GM12872 (cell line): Measurements from ENCODE around the gene LEUTX.

ENCODE experiments used
- CTCF ChIP-seq: IDR thresholded peaks from 3 replicates; pipeline ENCODE4 v1.5.1; 2011; ENCODE audit warnings: low read depth, mild to moderate bottlenecking, low read length, moderate library complexity; ENCODE audit not compliant: insufficient read depth

LEUTX gene

GRCh38 chr19:39754544-39754943, 24.1 kb upstream of the LEUTX start:
- TF ChIP-seq CTCF, result no peak

DNA sequence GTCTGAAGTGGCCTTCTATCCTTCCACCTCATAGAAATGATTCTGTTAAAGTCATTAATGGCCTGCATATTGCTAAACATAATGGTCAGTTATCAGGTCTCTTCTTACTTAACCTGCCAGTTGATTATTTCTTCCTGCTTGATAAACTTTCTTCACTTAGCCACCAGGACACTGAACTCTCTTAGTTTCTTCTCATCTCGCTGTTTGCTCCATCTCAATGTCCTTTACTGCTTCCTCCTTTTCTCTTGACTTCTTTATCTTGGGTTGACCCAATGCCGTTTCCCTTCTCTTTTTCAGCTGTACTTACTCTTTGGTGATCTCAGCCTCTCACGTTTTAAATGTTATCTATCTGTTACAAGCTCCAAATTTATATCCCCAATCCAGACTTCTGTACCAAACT, 23.7 kb upstream of the LEUTX start:
- TF ChIP-seq CTCF, result no peak

DNA sequence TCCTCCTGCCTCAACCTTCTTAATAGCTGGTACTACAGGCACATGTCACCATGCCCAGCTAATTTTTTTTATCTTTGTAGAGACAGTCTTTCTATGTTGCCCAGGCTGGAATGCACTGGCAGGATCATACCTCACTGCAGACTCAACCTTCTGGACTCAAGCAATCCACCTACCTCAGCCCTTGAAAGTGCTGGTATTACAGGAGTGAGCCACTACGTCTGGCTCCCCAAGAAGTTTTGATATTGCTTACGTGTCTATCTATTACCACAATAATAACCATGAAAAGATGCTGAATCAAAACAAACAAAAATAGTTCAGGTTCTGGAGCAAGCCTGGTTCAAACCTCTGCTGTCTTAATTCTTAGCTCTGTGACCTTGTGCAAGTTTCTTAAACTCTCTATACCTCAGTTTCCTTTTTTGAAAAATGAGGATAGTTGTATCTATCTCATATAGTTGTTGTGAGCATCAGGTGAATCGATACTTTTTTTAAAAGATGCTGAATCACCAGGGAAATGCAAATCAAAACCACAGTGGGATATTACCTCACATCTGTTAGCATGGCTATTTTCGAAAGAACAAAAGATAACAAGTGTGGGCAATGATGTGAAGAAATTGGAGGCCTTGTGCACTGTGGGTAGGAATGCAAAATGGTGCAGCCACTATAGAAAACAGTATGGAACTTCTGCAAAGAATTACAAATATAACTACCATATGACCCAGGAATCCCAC, 19.0 kb upstream of the LEUTX start:
- TF ChIP-seq CTCF, result no peak

DNA sequence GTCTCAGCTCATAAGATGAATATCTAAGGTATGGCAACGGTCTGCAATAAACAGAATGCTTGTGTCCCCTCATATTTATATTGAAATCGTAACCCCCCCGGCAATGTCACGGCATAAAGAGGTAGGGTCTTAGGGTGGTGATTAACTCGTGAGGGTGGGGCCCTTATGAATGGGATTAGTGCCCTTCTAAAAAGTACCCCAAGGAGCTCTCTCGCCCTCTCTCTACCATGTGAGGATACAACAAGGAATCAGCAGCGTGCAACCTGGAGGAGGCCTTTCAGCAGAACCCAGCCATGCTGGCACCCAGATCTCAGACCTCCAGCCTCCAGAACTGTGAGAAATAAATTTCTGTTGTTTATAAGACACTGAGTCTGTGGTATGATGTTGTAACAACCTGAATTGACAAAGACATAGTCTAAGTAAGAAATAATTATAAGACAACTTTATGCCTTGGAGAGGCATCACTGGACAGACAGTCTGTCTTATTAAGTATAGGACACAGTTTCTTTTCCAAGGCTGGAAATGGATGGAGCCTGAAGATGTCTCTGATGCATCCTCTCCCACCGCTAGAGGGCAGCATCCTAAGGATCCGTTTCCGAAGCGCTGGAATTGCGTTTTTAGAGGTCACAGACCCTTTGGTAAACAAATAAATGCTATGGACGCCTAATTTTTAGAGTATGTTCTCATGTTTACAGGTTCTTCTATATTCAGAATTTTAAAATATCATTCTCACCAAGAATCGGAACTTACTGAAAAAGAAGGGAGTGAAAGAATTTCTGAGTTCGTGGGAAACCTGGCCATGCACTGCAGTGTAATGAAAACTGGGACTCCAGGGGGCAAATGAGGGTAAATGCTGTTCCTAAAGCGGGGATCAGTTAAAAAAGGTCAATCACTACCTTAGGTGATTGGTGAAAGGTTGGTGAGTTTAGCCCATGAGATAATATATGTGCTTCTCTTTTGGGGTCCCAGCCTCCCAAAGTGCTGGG, 13.3 kb upstream of the LEUTX start:
- TF ChIP-seq CTCF, result peak; percentile 75

DNA sequence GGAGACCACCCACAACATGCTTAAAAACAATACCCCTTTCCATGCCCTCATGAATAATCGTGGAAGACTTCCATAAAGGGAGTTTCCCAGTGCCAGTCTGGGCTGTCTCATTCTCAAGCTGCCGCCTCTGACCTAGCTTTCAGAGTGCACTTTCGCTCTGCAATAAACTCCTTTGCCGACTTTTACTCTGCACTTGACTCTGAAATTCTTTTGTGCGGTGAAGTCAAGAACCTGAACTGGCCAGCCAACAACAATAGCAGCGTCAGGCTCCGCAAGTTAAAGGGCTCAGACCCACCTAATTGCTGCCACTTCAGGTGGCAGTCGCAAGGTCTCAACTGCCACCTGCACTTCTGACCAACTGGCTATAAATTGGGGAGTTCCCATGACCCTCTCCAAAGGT, 10.3 kb upstream of the LEUTX start:
- no peak for TF ChIP-seq CTCF

DNA sequence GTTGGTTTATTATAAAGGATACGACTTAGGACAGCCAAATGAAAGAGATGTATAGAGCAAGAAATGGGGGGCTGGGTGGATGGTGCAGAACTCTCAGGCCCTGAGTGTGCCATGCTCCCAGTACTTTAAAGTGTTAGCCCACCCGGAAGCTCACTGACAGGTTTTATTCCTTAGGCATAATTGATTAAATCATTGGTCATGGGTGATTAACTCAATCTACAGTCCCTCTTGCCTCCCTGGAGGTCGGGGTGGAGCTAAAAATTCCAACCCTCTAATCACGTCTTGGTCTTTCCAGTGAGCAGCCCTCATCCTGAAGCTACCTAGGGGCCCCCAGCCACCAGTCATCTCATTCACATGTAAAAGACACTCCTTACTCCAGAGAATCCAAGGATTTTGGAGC, 9.9 kb upstream of the LEUTX start:
- TF ChIP-seq CTCF, result no peak

GRCh38 chr19:39780894-39781293, 2.2 kb downstream of the LEUTX start:
- TF ChIP-seq CTCF, result no peak
